GM18502 (cell line): ENCODE measurements around the gene PBX1.
A peak's percentile ranks its signal among the peaks of the same experiment; 100 is the strongest.

Experiments used
- ATAC-seq: cut with Tn5 transposase; IDR thresholded peaks from one replicate; pipeline ENCODE4 v1.9.1; 2021; ENCODE audit warnings: mild to moderate bottlenecking; ENCODE audit not compliant: unreplicated experiment, poor library complexity

PBX1 gene

GRCh38 chr1:164769486-164770130 is 210.6 kb downstream of the PBX1 start:
- no peak for ATAC-seq

- ATAC-seq, result no peak
Observed at GRCh38 chr1:164770131-164770529, 211.1 kb downstream of the PBX1 start.

- ATAC-seq, result no peak
Observed at GRCh38 chr1:164771041-164771618, 212.1 kb downstream of the PBX1 start.

- no peak for ATAC-seq
Observed at GRCh38 chr1:164771619-164772361, 212.8 kb downstream of the PBX1 start.

- peak; percentile 93 for ATAC-seq
Observed at GRCh38 chr1:164772635-164773034, 213.7 kb downstream of the PBX1 start.

- ATAC-seq, result no peak
Observed at GRCh38 chr1:164773102-164773501, 214.1 kb downstream of the PBX1 start.

- ATAC-seq, result no peak
Observed at GRCh38 chr1:164774413-164774812, 215.4 kb downstream of the PBX1 start.

GRCh38 chr1:164774819-164775654 is 216.1 kb downstream of the PBX1 start:
- no peak for ATAC-seq

GRCh38 chr1:164777518-164777917 is 218.5 kb downstream of the PBX1 start:
- no peak for ATAC-seq

GRCh38 chr1:164779376-164779775 is 220.4 kb downstream of the PBX1 start:
- ATAC-seq, result no peak

- no peak for ATAC-seq
Observed at GRCh38 chr1:164780111-164780812, 221.3 kb downstream of the PBX1 start.

- ATAC-seq, result no peak
Observed at GRCh38 chr1:164780863-164781262, 221.9 kb downstream of the PBX1 start.

- no peak for ATAC-seq
Observed at GRCh38 chr1:164781972-164782371, 223.0 kb downstream of the PBX1 start.

GRCh38 chr1:164783778-164784555 is 225.0 kb downstream of the PBX1 start:
- ATAC-seq, result no peak

- no peak for ATAC-seq
Observed at GRCh38 chr1:164784960-164785359, 226.0 kb downstream of the PBX1 start.

- ATAC-seq, result no peak
Observed at GRCh38 chr1:164785841-164786534, 227.0 kb downstream of the PBX1 start.

GRCh38 chr1:164786980-164787833 is 228.2 kb downstream of the PBX1 start:
- ATAC-seq, result peak; percentile 96

GRCh38 chr1:164787834-164788231 is 228.8 kb downstream of the PBX1 start:
- ATAC-seq, result no peak
